22Rv1 (cell line): ENCODE results near the gene MT1F.

Source experiments
- H3K27ac ChIP-seq: fragments of 450-650 bp; 2 replicates; pipeline ENCODE4 v1.5.1; 2017
- ZFX ChIP-seq: fragments of 450-650 bp; IDR thresholded peaks from 2 replicates; pipeline ENCODE4 v1.6.1; 2017; ENCODE audit warnings: antibody characterized with exemption, borderline replicate concordance
- TF ChIP-seq, protein P1 (sequence below): fragments of 450-650 bp; IDR thresholded peaks from 2 replicates; pipeline ENCODE4 v1.5.1; 2017; ENCODE audit warnings: mild to moderate bottlenecking

MT1F gene

DNA sequence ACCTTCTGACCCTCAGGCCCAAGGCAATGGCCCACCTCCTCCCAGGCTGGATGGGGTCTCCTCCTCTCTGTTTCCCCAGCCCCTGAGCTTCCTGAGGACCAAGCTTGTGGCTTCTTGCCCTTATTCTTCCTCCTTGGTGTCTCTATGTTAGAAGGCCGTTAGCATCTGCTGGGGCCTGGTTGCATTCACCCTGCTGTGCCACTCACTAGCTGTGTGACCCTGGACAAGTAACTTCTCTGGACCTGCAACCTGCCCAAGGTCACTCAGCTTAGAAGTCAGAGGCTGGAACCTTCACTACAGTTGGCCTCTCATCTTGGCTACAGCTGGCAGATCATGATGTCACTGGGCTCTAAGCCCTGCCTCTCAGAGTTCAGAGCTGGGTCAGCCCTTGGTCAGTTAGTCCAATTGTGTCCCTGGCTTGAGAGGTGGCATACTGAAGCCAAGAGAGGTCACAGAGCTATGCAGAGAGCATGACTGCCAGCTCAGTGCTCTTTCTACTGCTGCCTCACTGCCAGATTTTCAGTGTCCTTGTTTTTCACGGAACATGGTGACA lies 46.4 kb upstream of the MT1F start:
- TF ChIP-seq ZFX: no peak
- TF ChIP-seq, protein P1, sequence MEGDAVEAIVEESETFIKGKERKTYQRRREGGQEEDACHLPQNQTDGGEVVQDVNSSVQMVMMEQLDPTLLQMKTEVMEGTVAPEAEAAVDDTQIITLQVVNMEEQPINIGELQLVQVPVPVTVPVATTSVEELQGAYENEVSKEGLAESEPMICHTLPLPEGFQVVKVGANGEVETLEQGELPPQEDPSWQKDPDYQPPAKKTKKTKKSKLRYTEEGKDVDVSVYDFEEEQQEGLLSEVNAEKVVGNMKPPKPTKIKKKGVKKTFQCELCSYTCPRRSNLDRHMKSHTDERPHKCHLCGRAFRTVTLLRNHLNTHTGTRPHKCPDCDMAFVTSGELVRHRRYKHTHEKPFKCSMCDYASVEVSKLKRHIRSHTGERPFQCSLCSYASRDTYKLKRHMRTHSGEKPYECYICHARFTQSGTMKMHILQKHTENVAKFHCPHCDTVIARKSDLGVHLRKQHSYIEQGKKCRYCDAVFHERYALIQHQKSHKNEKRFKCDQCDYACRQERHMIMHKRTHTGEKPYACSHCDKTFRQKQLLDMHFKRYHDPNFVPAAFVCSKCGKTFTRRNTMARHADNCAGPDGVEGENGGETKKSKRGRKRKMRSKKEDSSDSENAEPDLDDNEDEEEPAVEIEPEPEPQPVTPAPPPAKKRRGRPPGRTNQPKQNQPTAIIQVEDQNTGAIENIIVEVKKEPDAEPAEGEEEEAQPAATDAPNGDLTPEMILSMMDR: no peak
- no peak overlapping the region for H3K27ac ChIP-seq

DNA sequence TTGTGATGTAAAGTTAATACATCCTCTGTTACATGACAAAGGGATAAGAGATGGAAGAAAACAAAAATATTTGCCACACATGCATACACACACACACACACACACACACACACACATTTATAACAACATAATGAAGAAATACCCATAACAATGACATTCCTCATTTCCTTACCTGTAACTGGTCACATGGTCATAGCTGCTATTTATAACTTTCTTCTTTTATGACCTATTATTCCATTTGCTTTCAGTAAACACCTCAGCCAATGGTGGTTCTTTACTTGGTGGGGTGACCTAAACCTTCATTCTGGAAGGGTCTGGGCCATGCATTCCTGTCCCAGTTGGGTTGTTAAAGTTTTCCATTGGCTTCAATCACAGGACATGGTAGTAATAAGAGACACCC lies 44.1 kb upstream of the MT1F start:
- H3K27ac ChIP-seq: no peak overlapping the region
- no peak for TF ChIP-seq ZFX
- TF ChIP-seq, protein P1: no peak

DNA sequence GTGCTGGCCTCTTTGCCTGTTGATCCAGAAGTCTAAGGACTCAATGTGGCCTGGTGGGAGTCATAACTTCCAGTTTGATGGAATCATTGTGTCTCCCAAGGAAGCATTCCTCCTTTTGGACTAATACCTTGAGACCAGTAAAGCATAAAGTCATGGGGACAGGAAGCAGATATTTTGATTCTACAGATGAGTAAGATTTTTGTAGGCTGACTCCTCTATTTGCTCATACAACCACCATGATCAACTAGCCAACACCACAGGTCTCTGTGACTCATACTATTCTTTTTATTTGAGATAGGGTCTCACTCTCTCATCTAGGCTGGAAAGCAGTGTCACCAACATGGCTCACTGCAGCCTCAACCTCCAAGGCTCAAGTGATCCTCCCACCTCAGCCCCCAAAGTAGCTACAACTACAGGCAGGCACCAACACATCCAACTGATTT lies 43.2 kb upstream of the MT1F start:
- TF ChIP-seq, protein P1: no peak
- TF ChIP-seq ZFX: no peak
- H3K27ac ChIP-seq: no peak overlapping the region

DNA sequence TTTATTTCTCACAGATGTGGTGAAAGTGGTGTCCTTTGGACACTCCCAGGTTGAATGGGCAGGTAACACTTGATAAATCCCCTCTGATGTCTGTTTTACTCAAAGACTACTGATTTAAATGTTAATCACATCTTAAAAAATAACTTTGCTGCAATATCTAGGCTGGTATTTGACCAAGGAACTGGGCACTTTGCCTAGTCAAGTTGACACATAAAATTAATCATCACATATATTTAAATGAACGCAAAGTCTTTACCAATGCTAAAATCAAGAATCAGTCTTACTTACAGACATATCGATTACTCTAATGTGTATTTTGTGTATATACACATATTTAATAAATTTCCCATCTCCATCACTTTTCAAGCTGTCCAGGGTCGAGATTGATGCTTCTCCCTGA lies 42.4 kb upstream of the MT1F start:
- H3K27ac ChIP-seq: no peak overlapping the region
- TF ChIP-seq, protein P1: no peak
- TF ChIP-seq ZFX: no peak

DNA sequence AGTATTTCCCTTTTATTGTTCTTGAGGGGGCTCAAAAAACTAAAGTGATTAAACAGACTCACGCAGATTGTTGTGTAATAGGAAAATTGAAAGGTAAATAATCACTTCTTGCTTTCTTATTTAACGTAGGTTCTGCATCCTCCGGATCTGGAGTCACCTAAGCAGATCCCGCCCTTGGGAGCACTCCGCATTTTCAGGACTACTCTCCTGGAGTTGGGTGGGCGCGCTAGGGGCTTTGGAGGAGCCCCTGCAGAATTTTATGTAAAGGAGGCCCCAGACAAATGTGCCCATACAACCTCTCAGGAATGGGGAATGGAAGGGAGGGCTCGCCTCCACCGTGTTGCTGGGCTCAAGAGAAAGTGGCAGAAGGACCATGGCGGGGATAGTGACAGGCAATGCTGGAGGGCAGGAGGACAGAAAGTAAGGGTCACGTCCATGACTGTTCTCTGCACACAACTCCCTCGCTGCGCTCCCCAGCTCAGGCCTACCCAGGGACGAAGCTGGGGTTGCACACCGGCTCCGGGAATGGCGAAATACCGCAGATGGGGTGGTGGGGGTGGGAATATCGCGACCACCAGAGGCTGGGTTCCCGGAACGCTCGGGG lies 41.0 kb upstream of the MT1F start:
- TF ChIP-seq ZFX: no peak
- TF ChIP-seq, protein P1: no peak
- H3K27ac ChIP-seq: no peak overlapping the region

DNA sequence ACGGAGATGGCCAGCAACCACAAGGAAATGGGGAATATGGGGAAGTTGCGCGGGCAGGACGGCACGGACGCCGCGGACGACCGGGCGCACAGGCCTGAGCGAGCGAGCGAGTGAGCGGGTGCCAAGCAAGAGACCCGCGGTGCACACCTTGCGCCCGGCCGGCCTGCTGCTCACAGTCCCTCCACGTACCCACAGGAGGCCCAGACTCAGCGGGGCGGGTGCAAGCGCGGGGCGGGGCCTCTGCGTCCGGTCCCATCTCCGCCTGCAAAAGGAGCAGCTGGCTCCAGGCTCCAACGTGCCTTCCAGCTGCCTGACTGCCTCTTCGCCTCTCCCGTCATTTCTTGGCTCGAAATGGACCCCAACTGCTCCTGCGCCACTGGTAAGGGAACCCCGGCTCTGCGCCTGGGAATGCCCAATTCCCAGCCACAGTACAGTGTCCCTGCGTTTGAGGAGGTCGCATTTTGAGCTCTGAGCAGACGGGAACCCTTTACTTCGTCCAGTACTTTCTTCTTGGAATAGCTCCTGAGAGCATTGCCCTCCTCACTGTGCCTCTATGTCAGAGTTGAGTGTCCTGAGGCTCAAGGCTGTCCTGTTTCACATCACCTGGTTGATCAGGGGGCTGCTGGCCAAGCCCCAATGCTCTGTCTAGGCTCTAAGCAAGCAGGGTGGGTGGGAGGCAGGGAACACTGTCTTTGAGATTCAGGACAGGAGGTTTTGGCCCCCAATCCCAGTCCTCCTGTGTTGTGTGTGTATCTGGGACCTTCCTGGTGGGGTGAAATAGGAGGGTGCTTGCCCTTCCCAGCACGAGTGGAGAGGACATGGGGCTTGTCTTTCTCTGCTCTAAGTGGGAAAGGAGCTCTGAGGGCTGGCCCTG lies 40.3 kb upstream of the MT1F start:
- TF ChIP-seq, protein P1: no peak
- TF ChIP-seq ZFX: no peak
- no peak overlapping the region for H3K27ac ChIP-seq

DNA sequence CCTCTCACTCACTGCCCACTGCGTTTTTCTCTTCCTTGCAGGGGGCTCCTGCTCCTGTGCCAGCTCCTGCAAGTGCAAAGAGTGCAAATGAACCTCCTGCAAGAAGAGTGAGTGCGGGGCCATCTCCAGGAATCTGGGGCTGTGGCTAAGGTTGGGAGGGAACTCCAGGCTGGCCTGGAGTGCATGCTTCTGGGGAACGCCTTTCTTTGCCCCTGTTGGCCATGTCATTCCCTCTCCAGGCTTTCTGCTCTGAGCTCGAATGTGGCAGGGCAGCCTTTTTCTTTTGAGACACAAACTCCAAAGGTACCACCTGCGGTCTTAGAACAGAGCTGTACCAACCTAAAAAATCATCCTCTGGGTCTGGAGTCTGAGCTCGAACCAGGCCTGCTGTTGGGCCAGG lies 39.6 kb upstream of the MT1F start:
- TF ChIP-seq, protein P1: no peak
- TF ChIP-seq ZFX: no peak
- H3K27ac ChIP-seq: no peak overlapping the region
